ENCODE measurements around the gene SCAMP4.

DNA sequence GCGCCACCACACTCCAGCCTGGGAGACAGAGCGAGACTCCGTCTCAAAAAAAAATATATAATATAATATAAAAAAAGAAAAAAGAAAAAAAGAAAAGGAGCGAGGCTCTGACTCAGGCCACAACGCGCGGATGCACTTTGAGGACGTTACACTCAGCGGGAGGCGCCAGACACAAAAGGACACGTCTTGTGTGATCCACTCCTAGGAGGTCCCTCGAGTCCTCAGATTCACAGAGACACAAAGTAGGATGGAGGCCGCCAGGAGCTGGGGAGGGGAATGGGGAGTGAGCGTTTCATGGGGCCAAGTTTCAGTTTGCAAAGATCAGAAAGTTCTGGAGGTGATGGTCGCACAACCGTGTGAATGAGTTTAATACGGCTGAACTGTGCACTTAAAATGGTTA is 11.4 kb upstream of the SCAMP4 start:
- TF ChIP-seq SP2 (tag by site-specific recombination; IDR thresholded peaks at IDR 0.05) (no peak), ZNF423 (tag by site-specific recombination; IDR thresholded peaks at IDR 0.05) (no peak)
- TF ChIP-seq, protein P1, sequence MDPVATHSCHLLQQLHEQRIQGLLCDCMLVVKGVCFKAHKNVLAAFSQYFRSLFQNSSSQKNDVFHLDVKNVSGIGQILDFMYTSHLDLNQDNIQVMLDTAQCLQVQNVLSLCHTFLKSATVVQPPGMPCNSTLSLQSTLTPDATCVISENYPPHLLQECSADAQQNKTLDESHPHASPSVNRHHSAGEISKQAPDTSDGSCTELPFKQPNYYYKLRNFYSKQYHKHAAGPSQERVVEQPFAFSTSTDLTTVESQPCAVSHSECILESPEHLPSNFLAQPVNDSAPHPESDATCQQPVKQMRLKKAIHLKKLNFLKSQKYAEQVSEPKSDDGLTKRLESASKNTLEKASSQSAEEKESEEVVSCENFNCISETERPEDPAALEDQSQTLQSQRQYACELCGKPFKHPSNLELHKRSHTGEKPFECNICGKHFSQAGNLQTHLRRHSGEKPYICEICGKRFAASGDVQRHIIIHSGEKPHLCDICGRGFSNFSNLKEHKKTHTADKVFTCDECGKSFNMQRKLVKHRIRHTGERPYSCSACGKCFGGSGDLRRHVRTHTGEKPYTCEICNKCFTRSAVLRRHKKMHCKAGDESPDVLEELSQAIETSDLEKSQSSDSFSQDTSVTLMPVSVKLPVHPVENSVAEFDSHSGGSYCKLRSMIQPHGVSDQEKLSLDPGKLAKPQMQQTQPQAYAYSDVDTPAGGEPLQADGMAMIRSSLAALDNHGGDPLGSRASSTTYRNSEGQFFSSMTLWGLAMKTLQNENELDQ (tag by site-specific recombination; IDR thresholded peaks at IDR 0.05; ENCODE audit: low read depth): no peak

Measured in HEK293 (cell line).